ENCODE data around the gene WDR88. TPM values are rescaled to one million over a fixed set of nuclear protein-coding genes. Genes with fewer than 3 reads are reported as not detected.
"Not testable (repeated sequence)": the region's sequence is repeated elsewhere in the genome, so short reads cannot be mapped to it uniquely, and the experiment has no call there.

WDR88 gene
- total RNA-seq, 2 experiments from 2014 or later = 0.27 TPM; not detected in 1

DNA sequence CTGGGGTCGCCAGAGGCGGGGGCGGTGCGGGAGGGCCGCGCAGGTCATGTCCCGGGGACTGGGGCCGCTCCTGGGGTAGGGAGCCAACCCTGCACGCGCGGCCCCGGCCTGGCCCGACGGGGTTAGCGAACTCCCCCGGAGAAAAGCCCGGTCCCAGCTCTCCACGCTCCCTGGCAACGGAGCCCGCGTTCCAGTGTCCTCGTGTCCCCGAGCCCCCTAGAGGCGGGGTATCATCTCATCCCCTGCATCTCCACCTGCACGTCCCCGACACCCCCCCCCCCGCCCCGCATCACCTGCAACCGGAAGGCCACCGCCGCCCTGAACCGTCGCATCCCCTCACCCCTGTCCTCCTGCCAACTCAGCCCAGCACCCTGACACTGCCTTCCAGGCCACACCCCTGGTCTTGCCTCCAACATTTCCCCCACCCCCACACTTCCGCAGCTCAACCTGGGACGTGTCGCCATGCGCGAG, 2.7 kb downstream of the WDR88 start:
- Mint-ChIP-seq H3K4me1 (peaks cover 8% of the 10 kb centered on the region), H3K27me3 (no peaks in the 10 kb centered on the region)

DNA sequence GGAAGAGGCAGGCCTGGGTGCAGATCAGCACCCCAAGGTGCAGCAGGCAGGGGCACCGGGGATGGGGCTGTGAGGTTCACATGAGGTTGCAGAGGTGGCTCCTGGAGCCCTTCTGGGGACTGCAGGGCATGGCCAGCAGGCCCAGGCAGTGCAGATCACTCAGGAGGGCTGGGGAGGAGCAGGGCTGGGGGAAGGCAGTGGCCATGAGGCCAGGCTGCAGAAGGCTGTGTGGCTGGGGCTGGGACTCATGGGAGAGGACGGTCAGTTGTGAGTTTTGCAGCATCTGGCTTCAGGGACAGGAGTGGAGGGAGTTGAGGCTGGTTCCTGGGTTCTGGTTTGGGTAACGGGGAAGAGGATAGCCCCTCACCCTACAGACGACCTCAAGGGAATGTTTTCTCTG, 7.3 kb downstream of the WDR88 start:
- Mint-ChIP-seq H3K36me3 (ENCODE audit: low read depth) (no peaks in the 10 kb centered on the region), H3K27ac (peak overlapping the region; percentile 58), H3K27me3 (no peaks in the 10 kb centered on the region), H3K9me3 (no peaks in the 10 kb centered on the region), H3K4me1 (peaks cover 12% of the 10 kb centered on the region), H3K4me3 (no peak overlapping the region)
- ChIA-PET CTCF (no interaction called here), POLR2A (no interaction called here)
- DNase-seq = no peak

More for the DNA sequence above, 2.7 kb downstream of the WDR88 start:
- DNase-seq = peak; percentile 63
- POLR2A ChIA-PET = interaction anchor here (1.2 kb wide), 1 partner anchor 42 kb away, joined by 3 read pairs; no protein-coding TSS in a partner anchor
- CTCF ChIA-PET = no interaction called here
- H3K36me3 Mint-ChIP-seq (ENCODE audit: low read depth) = peaks cover 7% of the 10 kb centered on the region
- H3K4me3 Mint-ChIP-seq = peak overlapping the region; percentile 58
- H3K9me3 Mint-ChIP-seq = no peaks in the 10 kb centered on the region
- no peak overlapping the region for H3K27ac Mint-ChIP-seq

DNA sequence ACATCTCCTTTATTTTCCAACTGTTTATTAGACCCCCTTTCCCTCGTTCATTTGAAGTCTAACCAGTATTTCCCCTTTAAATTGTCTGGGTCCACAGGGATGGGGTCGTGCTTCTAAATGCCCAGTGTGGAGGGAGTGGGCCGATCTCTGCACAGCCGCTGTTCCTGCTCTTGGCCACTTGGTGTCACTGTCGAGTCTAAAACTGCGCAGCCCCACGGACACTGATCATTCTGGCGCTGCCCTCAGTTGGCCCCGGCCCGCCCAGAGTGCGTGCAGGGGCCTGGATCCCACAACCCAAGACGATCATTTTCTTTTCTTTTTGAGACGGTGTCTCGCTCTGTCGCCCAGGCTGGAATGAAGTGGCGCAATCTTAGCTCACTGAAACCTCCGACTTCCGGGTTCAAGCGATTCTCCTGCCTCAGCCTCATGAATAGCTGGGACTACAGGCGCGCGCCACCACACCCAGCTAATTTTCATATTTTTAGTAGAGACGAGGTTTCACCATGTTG, 12.0 kb downstream of the WDR88 start:
- Mint-ChIP-seq H3K4me1 (peaks cover 5% of the 10 kb centered on the region), H3K36me3 (ENCODE audit: low read depth) (no peaks in the 10 kb centered on the region), H3K4me3 (no peak overlapping the region), H3K9me3 (no peaks in the 10 kb centered on the region), H3K27me3 (no peaks in the 10 kb centered on the region), H3K27ac (no peak overlapping the region)
- ChIA-PET CTCF (interaction anchor here (0.7 to 1.4 kb wide), 10 partner anchors 9 to 40 kb away, joined by 3 to 8 read pairs (median 3); no protein-coding TSS in a partner anchor), POLR2A (no interaction called here)
- peak; percentile 69 for DNase-seq

- DNase-seq = no peak
- Mint-ChIP-seq H3K9me3 (no peaks in the 10 kb centered on the region), H3K27ac (no peak overlapping the region), H3K4me1 (peaks cover 5% of the 10 kb centered on the region), H3K27me3 (no peaks in the 10 kb centered on the region), H3K36me3 (ENCODE audit: low read depth) (no peaks in the 10 kb centered on the region), H3K4me3 (no peak overlapping the region)
- ChIA-PET POLR2A (no interaction called here), CTCF (interaction anchor here (0.7 to 1.9 kb wide), 2 partner anchors 31 to 145 kb away, joined by 4 to 6 read pairs; no protein-coding TSS in a partner anchor)
These were observed 14.3 kb downstream of the WDR88 start for GRCh38 chr19:33146209-33146608.

GRCh38 chr19:33147538-33147937, 15.6 kb downstream of the WDR88 start:
- H3K27ac Mint-ChIP-seq = no peak overlapping the region
- DNase-seq = no peak
- no peaks in the 10 kb centered on the region for H3K9me3 Mint-ChIP-seq
- no peaks in the 10 kb centered on the region for H3K36me3 Mint-ChIP-seq (ENCODE audit: low read depth)
- no peak overlapping the region for H3K4me3 Mint-ChIP-seq
- H3K27me3 Mint-ChIP-seq = no peaks in the 10 kb centered on the region
- ChIA-PET POLR2A (no interaction called here), CTCF (interaction anchor here (1.5 to 2.1 kb wide), 3 partner anchors 13 to 37 kb away, joined by 3 to 9 read pairs (median 8); no protein-coding TSS in a partner anchor)
- peaks cover 5% of the 10 kb centered on the region for H3K4me1 Mint-ChIP-seq

GRCh38 chr19:33150852-33151518, 19.1 kb downstream of the WDR88 start:
- CTCF ChIA-PET = interaction anchor here (0.8 kb wide), 1 partner anchor 23 kb away, joined by 4 read pairs; no protein-coding TSS in a partner anchor
- Mint-ChIP-seq H3K27me3 (no peaks in the 10 kb centered on the region), H3K4me3 (no peak overlapping the region)

DNA sequence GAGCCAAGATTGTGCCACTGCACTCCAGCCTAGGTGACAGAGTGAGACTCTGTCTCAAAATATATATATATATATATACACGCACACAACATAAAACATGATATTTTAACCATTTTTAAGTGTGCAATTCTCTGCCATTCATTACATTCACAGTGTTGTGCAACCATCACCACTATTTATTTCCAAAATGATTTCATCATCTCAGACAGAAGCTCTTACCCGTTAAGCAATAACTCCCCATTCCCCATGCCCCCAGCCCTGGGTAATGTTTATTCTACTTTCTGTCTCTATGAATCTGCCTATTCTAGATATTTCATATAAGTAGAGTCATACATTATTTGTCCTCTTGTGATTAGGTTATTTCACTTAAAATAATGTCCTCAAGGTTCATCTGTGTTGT, 20.3 kb downstream of the WDR88 start:
- CTCF ChIA-PET = interaction anchor here (0.9 to 1.7 kb wide), 2 partner anchors 8 to 26 kb away, joined by 3 to 4 read pairs; no protein-coding TSS in a partner anchor

More at GRCh38 chr19:33150852-33151518, 19.1 kb downstream of the WDR88 start:
- H3K9me3 Mint-ChIP-seq = no peaks in the 10 kb centered on the region
- no peak for DNase-seq
- no peak overlapping the region for H3K27ac Mint-ChIP-seq
- POLR2A ChIA-PET = no interaction called here
- no peaks in the 10 kb centered on the region for H3K4me1 Mint-ChIP-seq
- no peaks in the 10 kb centered on the region for H3K36me3 Mint-ChIP-seq (ENCODE audit: low read depth)

DNA sequence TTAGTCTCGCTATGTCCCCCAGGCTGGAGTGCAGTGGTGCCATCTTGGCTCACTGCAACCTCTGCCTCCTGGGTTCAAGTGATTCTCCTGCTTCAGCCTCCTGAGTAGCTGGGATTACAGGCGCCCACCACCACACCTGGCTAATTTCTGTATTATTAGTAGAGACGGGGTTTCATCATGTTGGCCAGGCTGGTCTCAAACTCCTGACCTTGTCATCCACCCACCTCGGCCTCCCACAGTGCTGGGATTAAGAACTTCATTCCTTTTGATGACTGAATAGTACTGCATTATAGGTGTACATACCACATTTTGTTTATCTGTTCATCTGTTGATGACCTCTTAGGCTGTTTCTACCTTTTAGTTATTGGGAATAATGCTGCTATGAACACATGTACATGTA, 20.7 kb downstream of the WDR88 start:
- H3K27me3 Mint-ChIP-seq; H3K36me3 Mint-ChIP-seq (ENCODE audit: low read depth); DNase-seq; POLR2A ChIA-PET; H3K4me1 Mint-ChIP-seq; H3K4me3 Mint-ChIP-seq; H3K27ac Mint-ChIP-seq; H3K9me3 Mint-ChIP-seq: not testable (repeated sequence)
- CTCF ChIA-PET = interaction anchor here (1.7 kb wide), 1 partner anchor 9 kb away, joined by 4 read pairs; no protein-coding TSS in a partner anchor

More for the DNA sequence above, 20.3 kb downstream of the WDR88 start:
- Mint-ChIP-seq H3K27ac (no peak overlapping the region), H3K9me3 (no peaks in the 10 kb centered on the region), H3K27me3 (no peaks in the 10 kb centered on the region), H3K36me3 (ENCODE audit: low read depth) (no peaks in the 10 kb centered on the region), H3K4me1 (no peaks in the 10 kb centered on the region), H3K4me3 (no peak overlapping the region)
- POLR2A ChIA-PET = no interaction called here
- DNase-seq = no peak

- H3K27me3 Mint-ChIP-seq; POLR2A ChIA-PET; DNase-seq; H3K9me3 Mint-ChIP-seq; H3K27ac Mint-ChIP-seq; H3K4me3 Mint-ChIP-seq; H3K36me3 Mint-ChIP-seq (ENCODE audit: low read depth): not testable (repeated sequence)
- peaks cover 15% of the 10 kb centered on the region for H3K4me1 Mint-ChIP-seq
- CTCF ChIA-PET = interaction anchor here (1.0 kb wide), 1 partner anchor 11 kb away, joined by 3 read pairs; no protein-coding TSS in a partner anchor
These were observed 22.4 kb downstream of the WDR88 start for GRCh38 chr19:33154313-33154712.

DNA sequence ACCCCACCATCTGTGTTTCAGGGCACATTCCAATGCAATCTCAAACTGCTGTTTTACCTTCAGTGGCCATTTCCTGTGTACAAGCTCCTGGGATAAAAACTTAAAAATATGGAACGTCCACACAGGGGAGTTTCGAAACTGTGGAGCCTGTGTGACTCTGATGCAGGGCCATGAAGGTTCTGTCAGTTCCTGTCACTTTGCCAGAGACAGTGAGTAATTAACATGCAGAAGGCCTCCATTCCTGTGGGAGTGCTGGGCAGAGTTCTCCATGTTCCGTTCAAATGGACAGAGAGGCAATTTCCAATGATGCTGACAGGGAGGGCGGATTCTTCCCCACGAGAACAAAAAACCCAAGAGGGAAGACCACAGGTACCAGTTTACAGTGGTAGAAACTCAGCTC, 24.4 kb downstream of the WDR88 start:
- Mint-ChIP-seq H3K27me3 (no peaks in the 10 kb centered on the region), H3K4me3 (no peak overlapping the region), H3K27ac (peak overlapping the region; percentile 25), H3K4me1 (peaks cover 34% of the 10 kb centered on the region), H3K9me3 (peaks cover 4% of the 10 kb centered on the region), H3K36me3 (ENCODE audit: low read depth) (peaks cover 4% of the 10 kb centered on the region)
- CTCF ChIA-PET = interaction anchor here (1.6 to 2.5 kb wide), 2 partner anchors 12 to 20 kb away, joined by 8 to 11 read pairs; no protein-coding TSS in a partner anchor
- POLR2A ChIA-PET = no interaction called here
- no peak for DNase-seq

- Mint-ChIP-seq H3K9me3 (peaks cover 4% of the 10 kb centered on the region), H3K4me3 (no peak overlapping the region), H3K27ac (peak overlapping the region; percentile 69), H3K36me3 (ENCODE audit: low read depth) (peaks cover 4% of the 10 kb centered on the region), H3K27me3 (no peaks in the 10 kb centered on the region), H3K4me1 (peaks cover 41% of the 10 kb centered on the region)
- DNase-seq = no peak
- ChIA-PET POLR2A (no interaction called here), CTCF (interaction anchor here (0.6 to 10.2 kb wide), 3 partner anchors 13 to 214 kb away, joined by 3 to 58 read pairs (median 8); no protein-coding TSS in a partner anchor)
These were observed 26.0 kb downstream of the WDR88 start for GRCh38 chr19:33157906-33158305.

- Mint-ChIP-seq H3K9me3 (peaks cover 4% of the 10 kb centered on the region), H3K4me1 (peaks cover 41% of the 10 kb centered on the region), H3K27me3 (no peaks in the 10 kb centered on the region), H3K4me3 (no peak overlapping the region), H3K27ac (peak overlapping the region; percentile 69), H3K36me3 (ENCODE audit: low read depth) (peaks cover 4% of the 10 kb centered on the region)
- POLR2A ChIA-PET = interaction anchor here (2.5 kb wide), 1 partner anchor 19 kb away, joined by 12 read pairs; no protein-coding TSS in a partner anchor
- no peak for DNase-seq
- CTCF ChIA-PET = interaction anchor here (2.5 to 10.2 kb wide), 2 partner anchors 14 to 19 kb away, joined by 8 to 58 read pairs; no protein-coding TSS in a partner anchor
These were observed 26.5 kb downstream of the WDR88 start for GRCh38 chr19:33158365-33158764.

DNA sequence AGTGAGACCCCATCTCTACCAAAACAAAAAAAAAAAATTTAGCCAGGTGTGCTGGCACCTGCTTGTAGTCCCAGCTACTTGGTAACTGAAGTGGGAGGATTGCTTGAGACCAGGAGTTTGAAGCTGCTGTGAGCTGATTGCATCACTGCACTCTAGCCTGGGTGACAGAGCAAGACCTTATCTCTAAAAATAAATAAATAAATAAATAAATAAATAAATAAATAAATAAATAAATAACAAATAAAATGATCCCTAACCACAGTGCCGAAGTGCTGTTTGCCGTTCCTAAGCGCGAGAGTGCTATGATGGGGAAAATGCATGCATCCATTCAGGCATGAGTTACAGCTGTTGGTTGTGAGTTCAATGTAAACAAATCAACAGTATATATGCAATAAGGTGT, 27.2 kb downstream of the WDR88 start:
- POLR2A ChIA-PET = interaction anchor here (2.5 kb wide), 1 partner anchor 18 kb away, joined by 12 read pairs; no protein-coding TSS in a partner anchor
- Mint-ChIP-seq H3K27ac (no peak overlapping the region), H3K36me3 (ENCODE audit: low read depth) (peaks cover 4% of the 10 kb centered on the region), H3K4me3 (no peak overlapping the region), H3K27me3 (no peaks in the 10 kb centered on the region), H3K4me1 (peaks cover 41% of the 10 kb centered on the region), H3K9me3 (peaks cover 4% of the 10 kb centered on the region)
- DNase-seq = no peak
- CTCF ChIA-PET = interaction anchor here (10.2 kb wide), 1 partner anchor 18 kb away, joined by 58 read pairs; no protein-coding TSS in a partner anchor

Measured in activated CD4-positive, alpha-beta T cell treated with anti-CD3 and anti-CD28 coated beads, Interleukin-2, amount 10 ng/mL, durations not matched to agents 7 days and 5 days (primary cell).